Measurements from ENCODE around the gene SLC24A1.

SLC24A1 gene

DNA sequence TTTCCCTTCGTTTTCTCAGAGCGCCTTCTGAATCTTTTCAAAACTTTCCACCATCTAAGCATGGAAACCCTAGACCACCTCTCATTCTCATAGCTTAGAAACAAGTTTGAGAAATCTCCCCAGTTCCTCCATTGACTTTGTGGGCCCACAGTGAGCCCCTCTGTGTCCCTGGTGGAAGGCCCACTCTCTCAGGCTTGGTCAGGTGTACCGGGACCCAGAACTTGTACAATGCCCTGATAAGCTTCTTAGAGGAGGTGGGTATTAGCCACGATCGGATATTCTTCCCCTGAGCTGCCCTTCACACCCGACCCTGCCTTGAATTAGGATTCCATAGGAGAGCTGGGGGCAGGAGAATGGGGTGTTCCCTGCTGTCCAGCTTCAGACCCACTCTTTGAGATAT lies at the start of gene SLC24A1:
Gene SLC24A1 (plus strand): TSS at position 301 of the 400 bp plus-strand sequence. CDS start 2,143 bp downstream, outside the sequence.
- H3K4me3 ChIP-seq (ENCODE audit: low read depth, low read length): no peak within 1 kb of the TSS
- TF ChIP-seq CTCF (IDR thresholded peaks at IDR 0.05; ENCODE audit: control insufficient read depth, extremely low read depth, insufficient read depth): no peak
- DNase-seq (ENCODE audit: low read depth): no peak

DNA sequence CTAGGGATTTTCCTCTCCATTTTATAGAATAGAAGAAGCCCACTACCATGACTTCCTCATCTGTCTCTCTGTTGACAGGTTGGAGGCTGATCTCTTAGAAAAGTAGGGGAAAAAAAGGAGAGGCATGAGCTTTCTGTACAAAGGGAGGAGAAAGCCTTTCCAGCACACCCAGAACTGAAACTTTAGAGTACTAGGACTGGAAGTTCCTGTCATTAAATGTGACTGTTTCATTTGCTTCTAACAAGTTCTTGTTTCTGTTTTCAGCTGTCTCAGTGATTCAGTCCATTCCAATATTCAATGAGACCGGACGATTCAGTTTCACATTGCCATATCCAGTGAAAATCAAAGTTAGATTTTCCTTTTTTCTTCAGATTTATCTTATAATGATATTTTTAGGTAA lies 49.8 kb upstream of the SLC24A1 start:
- no peak for DNase-seq (ENCODE audit: low read depth)
- H3K4me3 ChIP-seq (ENCODE audit: low read depth, low read length): no peak overlapping the region
- no peak for TF ChIP-seq CTCF (IDR thresholded peaks at IDR 0.05; ENCODE audit: control insufficient read depth, extremely low read depth, insufficient read depth)

DNA sequence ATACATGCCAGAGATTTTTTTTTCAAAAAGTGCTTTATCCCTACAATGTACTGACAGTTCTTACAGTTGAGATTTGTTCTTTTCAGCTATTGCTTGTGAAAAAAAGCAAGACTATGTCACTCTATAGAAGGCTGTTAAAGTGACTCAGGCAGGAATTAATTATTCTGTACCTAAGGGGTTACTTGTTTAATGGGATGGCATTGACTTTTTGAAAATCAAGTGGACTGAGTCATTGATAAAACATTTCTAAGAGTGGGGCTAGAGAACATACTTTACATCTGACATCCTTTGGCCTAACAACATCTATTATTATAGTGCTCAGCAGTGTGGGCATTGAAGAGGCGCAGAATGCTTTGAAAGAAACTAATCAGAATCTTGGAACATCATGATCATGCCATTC lies 45.1 kb upstream of the SLC24A1 start:
- no peak overlapping the region for H3K4me3 ChIP-seq (ENCODE audit: low read depth, low read length)
- TF ChIP-seq CTCF (IDR thresholded peaks at IDR 0.05; ENCODE audit: control insufficient read depth, extremely low read depth, insufficient read depth): no peak
- DNase-seq (ENCODE audit: low read depth): no peak

DNA sequence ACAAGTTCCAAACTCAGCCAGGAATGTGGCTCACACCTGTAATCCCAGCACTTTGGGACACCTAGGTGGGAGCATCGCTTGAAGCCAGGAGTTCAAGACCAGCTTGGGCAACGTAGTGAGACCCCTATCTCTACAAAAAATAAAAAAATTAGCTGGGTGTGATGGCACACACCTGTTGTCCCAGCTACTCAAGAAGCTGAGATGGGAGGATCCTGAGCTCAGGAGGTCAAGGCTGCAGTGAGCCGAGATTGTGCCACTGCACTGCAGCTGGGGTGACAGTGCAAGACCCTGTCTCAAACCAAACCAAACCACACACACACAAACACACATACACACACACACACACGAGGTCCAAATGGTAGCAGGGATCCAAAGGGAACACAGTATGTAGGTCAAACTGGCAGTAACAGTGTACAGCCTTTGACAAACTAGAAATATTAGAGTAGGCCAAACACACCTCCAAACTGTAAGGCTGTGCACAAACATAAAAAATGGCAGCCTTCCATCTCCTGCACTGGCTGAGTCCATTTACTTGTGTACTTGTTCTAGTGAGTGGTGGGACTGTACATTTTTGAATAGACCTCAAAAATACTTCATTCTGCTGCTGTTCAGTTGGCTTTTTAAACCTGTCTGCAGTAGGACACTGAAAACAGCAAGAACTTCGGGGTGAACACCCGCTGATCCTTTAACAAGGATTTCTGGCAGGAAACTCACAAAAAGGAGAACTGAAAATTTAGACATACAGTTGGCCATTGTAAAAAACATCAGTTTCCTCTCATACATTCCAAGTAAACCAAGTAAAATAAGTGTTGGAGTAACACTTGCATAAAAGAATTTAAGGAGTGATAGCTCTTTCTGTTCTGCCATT lies 44.4 kb upstream of the SLC24A1 start:
- TF ChIP-seq CTCF (IDR thresholded peaks at IDR 0.05; ENCODE audit: control insufficient read depth, extremely low read depth, insufficient read depth): no peak
- no peak overlapping the region for H3K4me3 ChIP-seq (ENCODE audit: low read depth, low read length)
- peak; percentile 39 for DNase-seq (ENCODE audit: low read depth)

DNA sequence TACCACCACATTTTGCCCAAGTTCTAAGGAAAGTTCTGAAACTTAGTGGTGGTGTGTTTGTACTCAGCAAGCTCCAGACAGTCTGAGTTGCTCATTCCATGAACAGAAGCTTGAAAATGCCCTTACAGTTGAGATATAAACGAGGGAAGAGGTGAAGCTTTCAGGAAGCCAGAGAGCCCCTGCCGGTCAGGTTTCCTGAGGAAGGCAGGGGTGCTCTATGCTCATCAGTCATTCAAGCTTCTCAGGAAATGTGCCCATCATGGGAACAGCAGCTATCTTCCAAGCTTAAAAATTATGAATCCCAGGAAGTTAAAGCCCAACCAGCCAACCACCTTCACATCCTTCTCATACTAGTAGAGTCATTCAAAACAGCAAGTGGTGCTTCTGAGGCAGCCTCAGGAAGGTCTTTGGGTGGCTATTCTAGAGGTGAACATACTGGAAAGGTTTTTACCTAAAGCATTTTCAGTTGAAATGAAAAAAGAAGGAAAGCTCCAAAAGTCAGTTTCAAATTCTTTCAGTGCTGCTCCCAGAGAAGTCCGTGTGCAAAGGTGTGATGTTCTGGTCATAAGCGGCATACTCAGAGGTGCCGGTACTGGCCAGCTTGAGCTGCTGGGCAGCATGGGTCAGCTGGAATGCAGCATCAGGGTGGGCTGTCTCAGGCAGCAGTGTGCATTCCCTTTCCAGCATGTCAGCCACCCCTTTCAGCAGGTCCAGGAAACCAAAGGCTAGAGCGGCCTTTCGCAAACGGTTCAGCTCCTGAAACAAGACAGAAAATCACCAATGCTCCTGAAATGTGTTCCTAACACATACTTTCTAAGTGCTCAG lies 42.6 kb upstream of the SLC24A1 start:
- H3K4me3 ChIP-seq (ENCODE audit: low read depth, low read length): no peak overlapping the region
- TF ChIP-seq CTCF (IDR thresholded peaks at IDR 0.05; ENCODE audit: control insufficient read depth, extremely low read depth, insufficient read depth): no peak
- no peak for DNase-seq (ENCODE audit: low read depth)

- no peak for DNase-seq (ENCODE audit: low read depth)
- no peak overlapping the region for H3K4me3 ChIP-seq (ENCODE audit: low read depth, low read length)
- no peak for TF ChIP-seq CTCF (IDR thresholded peaks at IDR 0.05; ENCODE audit: control insufficient read depth, extremely low read depth, insufficient read depth)
Measured at GRCh38 chr15:65579762-65580161, 42.0 kb upstream of the SLC24A1 start.
